Central memory CD8-positive, alpha-beta T cell (primary cell): Measurements from ENCODE around the gene ZNF774.

Experiments used
- ATAC-seq: fragments of 150-1000 bp; cut with Tn5 transposase; replicated peaks from 2 replicates; pipeline ENCODE4 v1.10.0; 2022; ENCODE audit warnings: mild to moderate bottlenecking, moderate FRiP score, moderate number of reproducible peaks; ENCODE audit not compliant: poor library complexity, severe bottlenecking; ENCODE audit errors: extremely low read depth
- DNase-seq, 2 donors: peaks; one replicate each; pipeline ENCODE4 v3.0.0; 2021; ENCODE audit warnings: low spot score in 2 of 2
- H3K27ac Mint-ChIP-seq: one replicate; pipeline ENCODE4 v1.8.0; 2022; ENCODE audit warnings: low read depth, mild to moderate bottlenecking, moderate library complexity, mixed read lengths
- H3K27me3 Mint-ChIP-seq: one replicate; pipeline ENCODE4 v1.8.0; 2022; ENCODE audit warnings: mixed read lengths
- H3K36me3 Mint-ChIP-seq: one replicate; pipeline ENCODE4 v1.8.0; 2022; ENCODE audit warnings: mild to moderate bottlenecking, moderate library complexity, mixed read lengths; ENCODE audit not compliant: insufficient read depth
- H3K4me1 Mint-ChIP-seq: one replicate; pipeline ENCODE4 v1.8.0; 2022; ENCODE audit warnings: mixed read lengths
- H3K4me3 Mint-ChIP-seq: one replicate; pipeline ENCODE4 v1.8.0; 2022; ENCODE audit warnings: mild to moderate bottlenecking, moderate library complexity, mixed read lengths
- H3K9me3 Mint-ChIP-seq: one replicate; pipeline ENCODE4 v1.8.0; 2022; ENCODE audit warnings: mixed read lengths

Gene ZNF774

GRCh38 chr15:90349072-90349471, 3.0 kb upstream of the ZNF774 start:
- Mint-ChIP-seq H3K4me3 (no peak overlapping the region), H3K9me3 (no peaks in the 10 kb centered on the region), H3K4me1 (peaks cover 20% of the 10 kb centered on the region), H3K36me3 (peaks cover 4% of the 10 kb centered on the region), H3K27me3 (no peaks in the 10 kb centered on the region), H3K27ac (no peak overlapping the region)
- ATAC-seq, result no peak
- DNase-seq, result no peak

- DNase-seq (no peak), ATAC-seq (no peak)
- Mint-ChIP-seq H3K27ac (no peak overlapping the region), H3K4me1 (peaks cover 20% of the 10 kb centered on the region), H3K4me3 (no peak overlapping the region), H3K9me3 (no peaks in the 10 kb centered on the region), H3K27me3 (no peaks in the 10 kb centered on the region), H3K36me3 (peaks cover 4% of the 10 kb centered on the region)
Observed at GRCh38 chr15:90349821-90350220, 2.3 kb upstream of the ZNF774 start.

GRCh38 chr15:90351479-90352106, 491 bp upstream of the ZNF774 start:
- Mint-ChIP-seq H3K9me3 (no peaks in the 10 kb centered on the region), H3K27ac (peak overlapping the region; percentile 56), H3K4me3 (peak overlapping the region; percentile 86), H3K27me3 (no peaks in the 10 kb centered on the region), H3K36me3 (peaks cover 4% of the 10 kb centered on the region), H3K4me1 (peaks cover 20% of the 10 kb centered on the region)
- ATAC-seq (no peak), DNase-seq (no peak)

GRCh38 chr15:90354986-90355385, 2.9 kb downstream of the ZNF774 start:
- Mint-ChIP-seq H3K4me3 (no peak overlapping the region), H3K9me3 (no peaks in the 10 kb centered on the region), H3K27me3 (no peaks in the 10 kb centered on the region), H3K27ac (no peak overlapping the region), H3K4me1 (peaks cover 16% of the 10 kb centered on the region), H3K36me3 (peaks cover 4% of the 10 kb centered on the region)
- DNase-seq (no peak), ATAC-seq (no peak)

GRCh38 chr15:90358124-90359033, 6.3 kb downstream of the ZNF774 start:
- no peaks in the 10 kb centered on the region for H3K27me3 Mint-ChIP-seq
- ATAC-seq, result no peak

GRCh38 chr15:90360746-90361145, 8.7 kb downstream of the ZNF774 start:
- no peak overlapping the region for H3K4me3 Mint-ChIP-seq
- H3K27me3 Mint-ChIP-seq, result no peaks in the 10 kb centered on the region
- ATAC-seq (no peak), DNase-seq (no peak)
- no peaks in the 10 kb centered on the region for H3K9me3 Mint-ChIP-seq
- H3K36me3 Mint-ChIP-seq, result no peaks in the 10 kb centered on the region
- peaks cover 14% of the 10 kb centered on the region for H3K4me1 Mint-ChIP-seq
- H3K27ac Mint-ChIP-seq, result no peak overlapping the region

More at GRCh38 chr15:90358124-90359033, 6.3 kb downstream of the ZNF774 start:
- DNase-seq, result no peak
- Mint-ChIP-seq H3K9me3 (no peaks in the 10 kb centered on the region), H3K4me1 (peaks cover 5% of the 10 kb centered on the region), H3K27ac (peak overlapping the region; percentile 41), H3K36me3 (no peaks in the 10 kb centered on the region), H3K4me3 (no peak overlapping the region)

GRCh38 chr15:90362936-90363212, 10.8 kb downstream of the ZNF774 start:
- no peaks in the 10 kb centered on the region for H3K9me3 Mint-ChIP-seq
- no peak overlapping the region for H3K4me3 Mint-ChIP-seq
- no peaks in the 10 kb centered on the region for H3K27me3 Mint-ChIP-seq
- ATAC-seq (no peak), DNase-seq (no peak)
- H3K4me1 Mint-ChIP-seq, result peaks cover 22% of the 10 kb centered on the region
- no peaks in the 10 kb centered on the region for H3K36me3 Mint-ChIP-seq
- H3K27ac Mint-ChIP-seq, result no peak overlapping the region

- Mint-ChIP-seq H3K36me3 (no peaks in the 10 kb centered on the region), H3K9me3 (no peaks in the 10 kb centered on the region), H3K4me1 (peaks cover 22% of the 10 kb centered on the region), H3K27ac (no peak overlapping the region), H3K4me3 (no peak overlapping the region), H3K27me3 (no peaks in the 10 kb centered on the region)
- no peak for ATAC-seq
- no peak for DNase-seq
Observed at GRCh38 chr15:90364251-90364650, 12.2 kb downstream of the ZNF774 start.

GRCh38 chr15:90365414-90366055, 13.5 kb downstream of the ZNF774 start:
- H3K27me3 Mint-ChIP-seq, result no peaks in the 10 kb centered on the region
- no peak overlapping the region for H3K4me3 Mint-ChIP-seq
- ATAC-seq (no peak), DNase-seq (no peak)
- H3K4me1 Mint-ChIP-seq, result peaks cover 22% of the 10 kb centered on the region
- no peaks in the 10 kb centered on the region for H3K9me3 Mint-ChIP-seq
- H3K27ac Mint-ChIP-seq, result no peak overlapping the region
- no peaks in the 10 kb centered on the region for H3K36me3 Mint-ChIP-seq

GRCh38 chr15:90367576-90367975, 15.5 kb downstream of the ZNF774 start:
- no peak overlapping the region for H3K4me3 Mint-ChIP-seq
- DNase-seq (no peak), ATAC-seq (no peak)
- no peak overlapping the region for H3K27ac Mint-ChIP-seq
- no peaks in the 10 kb centered on the region for H3K36me3 Mint-ChIP-seq
- H3K9me3 Mint-ChIP-seq, result no peaks in the 10 kb centered on the region
- H3K27me3 Mint-ChIP-seq, result no peaks in the 10 kb centered on the region
- H3K4me1 Mint-ChIP-seq, result peaks cover 22% of the 10 kb centered on the region

GRCh38 chr15:90375071-90375470, 23.0 kb downstream of the ZNF774 start:
- Mint-ChIP-seq H3K4me1 (peaks cover 31% of the 10 kb centered on the region), H3K36me3 (peaks cover 1% of the 10 kb centered on the region), H3K27ac (no peak overlapping the region), H3K4me3 (no peak overlapping the region), H3K27me3 (no peaks in the 10 kb centered on the region), H3K9me3 (no peaks in the 10 kb centered on the region)
- ATAC-seq (no peak), DNase-seq (no peak)

- ATAC-seq (peak; percentile 99), DNase-seq (peak; percentile 40 to 64)
- Mint-ChIP-seq H3K9me3 (no peaks in the 10 kb centered on the region), H3K36me3 (peaks cover 1% of the 10 kb centered on the region), H3K27me3 (no peaks in the 10 kb centered on the region), H3K4me1 (peaks cover 36% of the 10 kb centered on the region), H3K4me3 (peak overlapping the region; percentile 63), H3K27ac (peak overlapping the region; percentile 85)
Observed at GRCh38 chr15:90376789-90377188, 24.7 kb downstream of the ZNF774 start.

GRCh38 chr15:90379263-90379662, 27.2 kb downstream of the ZNF774 start:
- Mint-ChIP-seq H3K27ac (no peak overlapping the region), H3K36me3 (no peaks in the 10 kb centered on the region), H3K27me3 (no peaks in the 10 kb centered on the region), H3K4me3 (no peak overlapping the region), H3K4me1 (peaks cover 36% of the 10 kb centered on the region), H3K9me3 (no peaks in the 10 kb centered on the region)
- no peak for DNase-seq
- no peak for ATAC-seq
